ENCODE measurements around the gene AXIN1. TPM values are rescaled to one million over a fixed set of nuclear protein-coding genes. Genes with fewer than 3 reads are reported as not detected.
"Not testable (repeated sequence)": the region's sequence is repeated elsewhere in the genome, so short reads cannot be mapped to it uniquely, and the experiment has no call there.

AXIN1 gene
- total RNA-seq, 2 donors from 2014 or later, result 10.9 to 12.3 TPM

DNA sequence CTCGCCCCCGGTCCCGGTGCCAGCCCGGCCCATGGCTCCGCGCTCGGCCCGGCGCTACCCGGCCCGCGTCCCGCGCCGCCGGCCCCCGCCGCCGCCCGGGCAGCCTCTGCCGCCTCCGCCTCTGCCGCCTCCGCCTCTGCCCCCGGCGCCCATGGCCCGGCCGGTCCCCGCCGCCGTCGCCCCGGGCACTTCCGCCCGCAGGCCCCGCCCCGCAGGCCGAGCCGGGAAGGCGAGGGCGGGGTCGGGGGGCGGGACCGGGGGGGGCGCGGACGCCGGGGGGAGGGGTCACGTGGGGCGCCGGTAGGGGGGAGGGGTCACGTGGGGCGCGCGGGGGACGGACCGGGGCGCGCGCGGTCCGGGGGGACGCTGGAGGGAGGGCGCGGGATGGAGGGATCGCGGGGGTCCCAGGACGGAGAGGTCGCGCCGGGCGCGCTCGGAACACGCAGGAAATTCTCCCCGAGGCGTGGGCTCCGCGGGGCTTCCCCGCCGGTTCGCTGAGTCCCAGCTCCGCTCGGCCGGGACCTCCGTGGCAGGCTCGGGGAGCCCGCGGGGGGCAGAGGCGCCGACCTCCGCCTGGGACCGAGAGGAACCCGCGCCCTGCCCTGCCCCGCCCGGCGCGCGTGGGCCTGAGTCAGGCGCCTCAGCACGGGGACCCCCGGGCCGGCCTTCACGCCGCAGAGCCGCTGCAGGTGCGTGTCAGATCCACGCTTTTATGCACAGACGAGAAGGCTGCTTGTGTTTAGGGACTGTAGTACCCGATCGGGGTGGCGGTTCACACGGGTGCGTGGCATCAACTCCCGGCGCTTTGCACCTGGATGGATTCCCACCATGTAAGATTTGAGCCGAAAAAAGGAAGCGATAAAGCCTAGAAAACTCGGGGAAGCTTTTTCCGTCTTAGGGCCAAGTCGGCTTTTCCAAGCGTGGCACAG lies 29.5 kb upstream of the AXIN1 start, which contains the start of gene PGAP6:
Gene PGAP6 (minus strand): TSS at position 190 of the 929 bp plus-strand sequence. CDS start 157 bp downstream, at position 33.
- intact Hi-C loops (cut with DNase I), result no loop called here
- ATAC-seq (peak; percentile 61 to 79), DNase-seq (peak; percentile 66)

DNA sequence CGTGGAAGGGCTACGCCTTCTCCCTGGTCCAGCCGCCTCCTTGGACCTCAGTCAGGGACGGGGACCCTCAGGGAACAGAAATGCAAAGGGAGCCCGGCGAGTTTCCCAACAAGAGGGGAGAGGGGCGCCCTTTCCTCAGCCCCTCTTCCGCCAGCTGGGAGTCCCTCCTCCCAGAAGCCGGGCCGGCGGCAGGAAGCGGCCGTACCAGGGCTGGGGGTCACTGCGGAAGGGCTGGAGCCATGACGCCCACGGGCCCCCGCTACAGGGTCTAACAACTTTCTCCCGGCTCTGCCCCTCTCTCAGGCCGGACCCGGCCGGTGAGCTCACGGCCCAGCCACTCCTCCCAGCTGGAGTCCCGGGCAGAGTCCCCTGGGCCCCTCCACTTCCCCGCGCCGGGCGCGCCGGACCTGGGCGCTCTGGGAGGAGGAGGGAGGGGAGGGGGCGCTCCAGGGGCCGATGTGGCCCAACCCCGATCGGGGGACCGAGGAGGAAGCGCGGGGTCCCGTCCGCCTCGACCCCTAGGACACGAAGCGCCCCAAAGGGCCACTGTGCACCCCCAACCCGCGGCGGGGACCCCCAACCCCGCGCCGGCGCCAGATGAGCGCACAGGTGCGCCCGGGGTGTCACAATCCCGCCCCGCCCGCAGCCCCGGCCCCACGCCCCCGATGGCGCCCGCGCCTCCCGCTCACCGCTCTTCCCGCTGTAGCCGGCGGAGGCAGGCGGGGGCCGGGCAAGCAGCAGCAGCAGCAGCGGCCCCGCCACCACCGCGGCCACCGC lies 28.7 kb upstream of the AXIN1 start:
- peak; percentile 35 to 45 for ATAC-seq
- intact Hi-C loops (cut with DNase I), result no loop called here
- DNase-seq, result no peak

DNA sequence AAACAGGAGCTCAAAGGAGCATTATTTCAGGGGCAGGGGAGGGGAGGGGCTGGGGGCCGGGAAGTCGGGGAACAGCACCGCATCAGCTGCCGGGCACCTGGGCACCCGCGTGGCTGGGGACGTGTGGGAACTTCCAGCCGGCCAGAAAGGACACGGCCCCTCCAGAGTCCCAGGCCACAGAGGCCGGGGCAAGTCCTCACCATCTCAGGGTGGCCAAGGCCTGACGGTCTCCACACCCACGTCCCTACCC lies 28.2 kb upstream of the AXIN1 start:
- ATAC-seq, result peak; percentile 29 to 32
- intact Hi-C loops (cut with DNase I), result no loop called here
- no peak for DNase-seq

DNA sequence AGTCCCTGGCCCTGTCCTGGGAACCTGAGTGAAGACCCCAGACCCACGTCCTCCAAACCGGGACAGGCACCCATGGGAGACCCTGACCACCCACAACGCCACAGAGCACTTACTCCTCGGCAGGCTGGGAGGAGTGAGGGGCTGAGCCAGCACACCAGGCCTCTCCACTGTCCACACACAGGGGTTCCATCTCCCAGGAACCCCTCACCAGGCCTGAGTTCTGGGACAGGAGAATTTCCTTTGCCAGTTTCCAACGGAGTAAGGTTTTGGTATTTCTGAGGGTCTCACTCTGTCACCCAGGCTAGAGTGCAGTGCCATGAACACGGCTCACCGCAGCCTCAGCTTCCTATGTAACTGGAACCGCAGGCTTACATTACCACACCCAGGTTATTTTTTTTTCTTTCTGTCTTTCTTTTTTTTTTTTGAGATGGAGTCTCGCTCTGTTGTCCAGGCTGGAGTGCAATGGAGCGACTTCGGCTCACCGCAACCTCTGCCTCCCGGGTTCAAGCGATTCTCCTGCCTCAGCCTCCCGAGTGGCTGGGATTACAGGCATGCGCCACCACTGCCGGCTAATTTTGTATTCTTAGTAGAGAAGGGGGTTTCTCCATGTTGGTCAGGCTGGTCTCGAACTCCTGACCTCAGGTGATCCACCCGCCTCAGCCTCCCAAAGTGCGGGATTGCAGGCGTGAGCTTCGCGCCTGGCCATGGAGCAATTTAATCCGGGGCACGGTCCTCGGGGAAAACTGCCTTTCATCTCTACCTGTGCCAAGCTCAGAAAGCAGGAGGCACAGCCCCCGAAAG lies 27.6 kb upstream of the AXIN1 start:
- ATAC-seq (no peak), DNase-seq (no peak)
- intact Hi-C loops (cut with DNase I), result no loop called here

DNA sequence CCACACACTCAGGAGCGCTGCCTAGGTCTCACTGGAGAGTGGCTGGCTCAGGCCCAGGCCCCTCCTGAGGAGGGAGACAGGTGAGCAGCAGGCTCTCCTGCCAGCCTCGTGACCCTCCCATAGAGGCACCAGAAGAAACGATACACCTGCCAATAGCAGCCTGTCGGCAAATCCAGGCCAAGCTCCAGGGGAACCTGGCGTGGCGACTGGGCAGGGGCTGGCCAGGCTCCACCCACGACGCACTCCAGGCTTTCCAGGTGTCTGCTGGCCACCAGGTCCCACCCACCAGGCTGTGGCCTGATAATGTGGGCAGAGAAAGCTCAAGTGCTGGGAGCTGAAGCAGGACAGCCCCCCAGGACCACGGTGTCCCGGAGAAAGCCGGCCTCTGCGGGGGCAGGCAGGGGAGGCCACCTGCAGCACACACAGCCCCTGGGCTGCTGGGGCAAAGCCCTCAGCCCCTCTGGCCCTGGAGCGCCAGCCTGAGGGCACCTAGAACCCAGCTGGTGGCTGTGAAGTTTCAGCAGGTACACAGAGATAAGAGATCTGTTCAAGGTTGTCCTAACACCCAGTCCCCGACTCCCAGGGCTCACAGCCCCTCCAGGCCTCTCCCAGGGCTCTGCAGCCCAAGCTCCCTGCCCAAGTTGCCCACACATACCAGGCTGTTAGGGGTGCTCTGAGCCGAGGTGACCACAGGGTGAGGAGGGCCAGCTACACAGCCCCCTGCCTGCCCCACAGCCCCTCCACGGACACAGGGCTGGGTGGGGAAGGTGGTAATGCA lies 26.8 kb upstream of the AXIN1 start:
- DNase-seq (no peak), ATAC-seq (no peak)
- intact Hi-C loops (cut with DNase I), result no loop called here

DNA sequence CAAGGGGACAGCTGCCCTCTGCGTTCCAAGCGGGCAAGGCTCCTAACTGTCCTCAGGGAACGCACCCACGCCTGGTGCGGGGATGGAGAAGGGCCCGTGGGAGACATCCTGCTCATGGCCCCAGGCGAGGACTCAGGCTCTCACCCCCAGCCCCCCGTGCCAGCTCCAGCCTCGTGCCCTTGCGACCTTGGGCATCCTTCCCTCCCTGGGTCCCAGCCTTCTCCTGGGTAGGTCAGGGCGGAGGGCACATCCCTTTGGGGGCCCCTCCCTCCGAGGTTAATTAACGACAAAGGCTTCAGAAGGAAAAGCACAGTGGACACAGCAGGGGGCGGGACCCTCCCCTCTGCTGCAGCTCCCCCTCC lies 26.3 kb upstream of the AXIN1 start:
- DNase-seq (no peak), ATAC-seq (no peak)
- intact Hi-C loops (cut with DNase I), result no loop called here

DNA sequence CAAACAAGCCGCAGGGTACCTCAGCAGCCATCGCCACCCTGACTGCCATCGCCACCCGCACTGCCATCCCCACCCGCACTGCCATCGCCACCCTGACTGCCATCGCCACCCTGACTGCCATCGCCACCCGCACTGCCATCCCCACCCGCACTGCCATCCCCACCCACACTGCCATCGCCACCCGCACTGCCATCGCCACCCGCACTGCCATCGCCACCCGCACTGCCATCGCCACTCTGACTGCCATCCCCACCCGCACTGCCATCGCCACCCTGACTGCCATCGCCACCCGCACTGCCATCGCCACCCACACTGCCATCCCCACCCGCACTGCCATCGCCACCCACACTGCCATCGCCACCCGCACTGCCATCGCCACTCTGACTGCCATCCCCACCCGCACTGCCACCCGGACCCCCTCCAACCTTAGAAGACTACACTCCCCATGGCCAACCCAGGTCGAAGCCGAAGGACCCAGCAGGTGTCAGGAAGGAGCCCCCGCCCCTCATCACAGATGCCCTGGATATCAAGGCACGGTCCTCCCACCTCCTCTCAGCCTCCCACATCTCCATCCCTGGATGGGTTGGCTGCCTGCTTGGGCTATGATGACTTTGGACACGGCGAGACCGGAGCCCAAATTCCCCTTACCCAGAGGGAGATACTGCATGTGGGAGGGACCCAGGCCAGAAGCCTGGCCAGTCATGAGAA lies 25.7 kb upstream of the AXIN1 start:
- ATAC-seq; intact Hi-C loops (cut with DNase I); DNase-seq: not testable (repeated sequence)

DNA sequence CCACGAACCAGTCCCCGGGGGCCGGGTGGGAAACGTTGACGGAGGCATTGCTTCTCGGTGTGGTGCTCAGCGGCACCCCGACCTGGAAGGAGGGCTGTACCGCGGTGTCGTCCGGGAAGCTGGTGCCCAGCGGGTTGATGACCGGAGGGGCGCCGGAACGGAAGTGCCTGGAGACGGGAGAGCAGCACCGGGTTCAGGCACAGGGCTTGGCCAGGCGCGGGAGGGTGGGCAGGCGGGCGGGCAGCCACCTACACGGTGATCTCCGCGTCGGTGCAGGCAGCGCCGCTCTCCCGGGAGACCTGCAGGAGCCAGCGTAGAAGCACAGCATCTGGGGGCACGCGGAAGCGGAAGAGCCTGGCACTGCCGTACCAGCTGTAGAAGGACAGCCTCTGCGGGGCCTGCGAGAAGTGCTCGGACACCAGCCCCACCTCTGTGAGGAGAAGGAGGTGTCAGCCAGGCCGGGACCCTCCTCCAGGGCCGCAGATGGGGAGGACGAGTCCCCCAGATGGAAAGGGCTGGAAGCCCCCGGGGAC lies 25.0 kb upstream of the AXIN1 start:
- no peak for DNase-seq
- no peak for ATAC-seq
- intact Hi-C loops (cut with DNase I), result no loop called here

DNA sequence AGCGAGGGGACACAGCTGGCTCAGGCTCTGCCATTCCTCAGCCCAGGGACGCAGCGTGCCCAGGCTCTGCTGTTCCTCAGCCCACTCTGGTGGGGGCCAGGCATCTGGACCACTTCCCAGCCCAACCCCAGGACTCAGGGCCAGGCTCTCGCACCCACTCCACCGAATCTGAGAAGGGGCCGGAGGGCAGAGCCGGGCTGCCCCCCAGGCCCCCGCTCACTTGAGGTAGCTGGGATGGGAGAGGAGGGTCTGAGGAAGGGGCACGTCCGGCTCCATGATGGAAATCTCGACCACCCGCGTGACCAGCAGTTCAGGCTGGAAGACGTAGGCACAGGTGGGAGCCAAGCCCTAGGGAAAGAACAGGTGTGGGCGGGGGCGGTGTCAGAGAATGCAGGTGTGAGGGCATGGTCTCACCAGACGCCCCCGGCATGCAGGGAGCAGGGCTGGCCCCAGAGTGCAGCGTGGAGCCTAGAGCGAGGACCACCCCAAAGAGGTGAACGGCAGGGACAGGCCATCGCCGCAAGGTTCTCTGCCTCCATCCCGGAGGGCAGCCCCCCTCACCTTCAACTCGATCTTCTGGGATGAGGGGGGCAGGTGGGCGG lies 24.4 kb upstream of the AXIN1 start:
- intact Hi-C loops (cut with DNase I), result no loop called here
- DNase-seq, result no peak

DNA sequence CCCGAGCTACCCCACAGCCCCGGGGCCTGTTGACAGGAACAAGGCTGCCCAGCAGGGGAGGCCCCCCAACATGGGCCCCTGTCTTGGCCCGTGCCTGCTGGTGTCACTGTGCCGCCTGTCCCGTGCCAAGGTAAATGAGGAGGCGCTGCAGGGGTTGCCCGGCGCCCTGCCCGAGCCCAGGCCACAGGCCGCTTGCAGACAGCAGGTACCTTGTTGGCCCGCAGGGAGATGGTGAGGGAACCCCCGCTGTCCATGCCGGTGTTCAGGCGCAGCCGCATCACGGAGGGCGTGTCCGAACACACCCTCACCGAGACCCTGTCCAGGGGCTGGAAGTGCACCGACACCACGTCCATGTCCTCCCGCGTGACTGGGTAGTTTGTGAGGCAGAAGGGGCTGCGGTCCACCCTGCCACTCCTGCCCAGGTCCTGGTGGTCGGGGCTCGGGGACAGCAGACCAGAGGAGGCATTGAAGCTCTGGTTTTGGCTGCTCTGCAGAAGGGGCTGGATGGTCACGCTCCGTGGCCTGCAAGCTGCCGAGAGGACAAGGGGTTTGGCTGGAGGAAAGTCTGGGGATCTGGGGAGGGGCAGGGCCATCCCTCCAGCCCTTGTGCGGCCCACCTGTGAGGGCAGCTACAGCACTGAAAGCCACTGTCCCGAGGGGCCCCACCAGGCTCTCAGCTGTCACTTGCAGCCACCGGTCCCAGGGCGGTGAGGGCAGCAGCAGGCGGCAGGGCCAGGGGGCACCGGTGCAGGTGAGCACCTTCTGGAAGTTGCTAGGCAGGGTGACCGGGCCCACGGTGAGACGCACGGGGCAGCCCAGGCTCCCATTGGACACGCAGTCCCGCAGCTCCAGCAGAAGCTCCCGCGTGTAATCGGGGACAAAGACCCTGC lies 23.6 kb upstream of the AXIN1 start:
- ATAC-seq (no peak), DNase-seq (no peak)
- intact Hi-C loops (cut with DNase I), result no loop called here

More for the DNA sequence above, 24.4 kb upstream of the AXIN1 start:
- no peak for ATAC-seq

DNA sequence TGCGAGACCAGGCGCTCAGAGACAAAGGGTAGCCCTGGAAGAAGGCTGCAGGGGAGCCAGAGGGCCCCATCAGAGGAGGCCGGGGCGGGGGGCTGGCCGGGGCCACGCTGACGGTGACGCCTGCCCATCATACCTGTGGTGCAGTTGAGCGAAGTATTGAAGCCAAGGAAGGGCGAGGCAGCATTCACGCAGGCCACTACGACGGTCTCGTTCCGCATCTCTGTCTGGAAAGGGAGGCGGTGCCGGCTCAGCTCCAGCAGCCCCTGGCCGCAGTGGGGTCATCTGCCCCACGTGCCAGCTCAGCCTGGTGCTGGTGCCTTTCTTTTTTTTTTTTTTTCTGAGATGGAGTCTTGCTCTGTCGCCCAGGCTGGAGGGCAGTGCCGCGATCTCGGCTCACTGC lies 22.7 kb upstream of the AXIN1 start:
- DNase-seq (no peak), ATAC-seq (no peak)
- intact Hi-C loops (cut with DNase I), result no loop called here

DNA sequence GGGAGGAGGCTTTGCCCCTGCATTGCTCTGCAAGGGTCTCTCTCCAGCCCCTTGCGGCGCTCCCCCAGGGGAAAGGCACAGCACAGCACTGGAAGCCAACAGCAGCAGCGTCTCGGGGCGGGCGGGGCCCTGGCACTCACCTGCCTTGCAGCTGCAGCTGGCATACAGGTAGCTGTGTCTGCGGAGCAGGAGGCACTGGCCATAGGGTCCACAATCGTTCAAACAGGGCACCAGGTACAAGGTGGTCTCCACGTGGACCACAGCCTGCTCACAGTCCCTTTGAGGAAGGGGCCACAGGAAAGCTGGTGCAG lies 22.0 kb upstream of the AXIN1 start:
- ATAC-seq, result no peak
- DNase-seq, result no peak
- intact Hi-C loops (cut with DNase I), result no loop called here

DNA sequence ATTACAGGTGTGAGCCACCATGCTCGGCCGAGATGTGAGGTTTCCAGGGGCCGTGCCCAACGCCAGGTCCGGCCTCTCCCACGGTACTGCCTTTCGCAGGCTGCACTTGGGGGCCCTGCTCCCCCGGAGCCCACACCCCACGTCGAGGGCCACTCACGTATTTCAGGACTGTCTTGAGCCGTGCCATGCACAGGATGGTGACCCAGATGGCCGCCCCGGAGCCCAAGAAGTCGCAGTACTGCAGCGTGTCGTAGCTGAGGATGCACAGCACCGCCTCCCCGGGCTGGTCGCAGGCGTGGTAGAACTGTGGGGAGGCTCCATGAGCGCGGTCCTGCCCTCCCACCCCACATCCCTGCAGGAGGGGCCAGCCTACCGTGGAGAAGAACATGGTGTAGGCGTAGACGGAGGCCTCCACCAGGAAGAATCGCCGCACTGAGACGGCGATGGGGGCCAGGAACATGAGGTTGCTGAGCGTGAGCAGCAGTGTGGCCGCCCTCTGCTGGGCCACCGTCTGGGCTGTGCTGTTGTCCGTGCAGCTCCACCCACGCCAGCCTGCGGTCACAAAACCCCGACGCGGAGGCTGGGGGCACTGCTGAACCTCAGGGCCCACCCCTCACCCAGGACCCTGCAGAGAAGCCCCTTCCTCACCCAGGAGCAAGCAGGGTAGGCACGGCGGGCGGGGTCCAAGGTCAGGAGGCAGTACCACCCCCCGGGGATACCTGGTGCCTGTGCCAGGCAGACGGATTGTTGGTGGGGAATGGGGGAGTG lies 21.5 kb upstream of the AXIN1 start:
- no peak for ATAC-seq
- intact Hi-C loops (cut with DNase I), result no loop called here
- peak; percentile 33 for DNase-seq

DNA sequence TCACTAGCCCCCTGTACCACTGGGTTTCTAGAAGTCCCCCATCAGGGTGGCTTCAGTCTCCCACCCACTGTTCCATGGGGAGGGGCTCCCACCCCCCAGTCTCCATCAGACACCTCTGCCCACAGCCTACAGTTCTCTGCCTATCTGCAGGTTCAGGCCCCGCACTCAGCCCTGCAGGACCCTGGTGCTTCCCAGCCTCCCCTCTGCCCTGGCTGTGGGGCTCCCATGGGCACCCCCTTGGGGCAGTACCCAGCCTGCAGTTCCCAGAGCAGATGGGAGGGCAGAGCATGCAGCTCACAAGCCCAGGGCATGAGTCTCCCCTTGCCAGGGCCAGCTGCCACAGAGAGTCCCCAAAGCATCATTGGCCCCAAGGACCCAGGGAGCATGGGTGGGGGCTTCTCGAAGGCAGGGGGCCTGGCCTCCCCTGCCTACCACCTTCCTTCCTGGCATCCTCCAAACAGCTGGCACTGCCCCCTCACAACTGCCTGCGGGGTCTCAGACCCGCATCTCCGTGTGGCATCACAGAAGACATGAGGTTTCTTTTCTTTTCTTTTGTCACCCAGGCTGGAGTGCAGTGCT lies 20.6 kb upstream of the AXIN1 start:
- DNase-seq, result no peak
- ATAC-seq, result no peak
- intact Hi-C loops (cut with DNase I), result no loop called here

DNA sequence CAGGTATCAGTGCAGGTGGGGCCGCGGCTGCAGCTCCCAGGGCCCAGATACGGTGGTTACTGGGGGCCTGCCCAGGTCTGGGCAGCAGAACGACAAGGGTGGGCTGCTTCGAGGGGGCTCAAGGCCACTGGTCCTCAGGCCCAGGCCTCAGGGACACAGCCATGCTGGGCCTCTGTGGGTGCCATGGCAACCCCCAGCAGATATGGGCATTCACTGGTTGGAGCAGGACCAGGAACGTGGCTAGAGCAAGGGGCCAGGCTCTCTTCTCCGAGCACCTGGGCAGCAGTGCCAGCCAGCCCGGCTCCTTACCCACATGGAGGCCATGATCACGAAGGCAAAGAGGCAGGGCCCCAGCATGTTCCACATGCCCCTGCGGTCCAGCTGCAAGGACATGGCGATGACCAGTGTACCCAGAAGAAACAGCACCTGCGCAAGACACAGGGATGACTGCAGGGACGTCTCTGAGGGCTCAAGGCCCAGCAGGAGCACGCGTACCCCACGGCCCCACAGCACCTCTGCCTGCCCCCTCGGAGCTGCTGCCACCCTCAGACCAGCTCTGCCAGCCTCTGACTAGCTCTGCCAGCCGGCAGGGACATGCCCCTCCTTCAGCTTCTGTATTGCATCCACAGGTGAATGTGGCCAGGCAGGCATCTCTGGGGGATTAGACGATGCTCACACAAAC lies 19.9 kb upstream of the AXIN1 start:
- ATAC-seq (no peak), DNase-seq (no peak)
- intact Hi-C loops (cut with DNase I), result no loop called here

All from left cardiac atrium (tissue), 4 donors.